ENCODE measurements around the gene NCOR1.

NCOR1 gene

DNA sequence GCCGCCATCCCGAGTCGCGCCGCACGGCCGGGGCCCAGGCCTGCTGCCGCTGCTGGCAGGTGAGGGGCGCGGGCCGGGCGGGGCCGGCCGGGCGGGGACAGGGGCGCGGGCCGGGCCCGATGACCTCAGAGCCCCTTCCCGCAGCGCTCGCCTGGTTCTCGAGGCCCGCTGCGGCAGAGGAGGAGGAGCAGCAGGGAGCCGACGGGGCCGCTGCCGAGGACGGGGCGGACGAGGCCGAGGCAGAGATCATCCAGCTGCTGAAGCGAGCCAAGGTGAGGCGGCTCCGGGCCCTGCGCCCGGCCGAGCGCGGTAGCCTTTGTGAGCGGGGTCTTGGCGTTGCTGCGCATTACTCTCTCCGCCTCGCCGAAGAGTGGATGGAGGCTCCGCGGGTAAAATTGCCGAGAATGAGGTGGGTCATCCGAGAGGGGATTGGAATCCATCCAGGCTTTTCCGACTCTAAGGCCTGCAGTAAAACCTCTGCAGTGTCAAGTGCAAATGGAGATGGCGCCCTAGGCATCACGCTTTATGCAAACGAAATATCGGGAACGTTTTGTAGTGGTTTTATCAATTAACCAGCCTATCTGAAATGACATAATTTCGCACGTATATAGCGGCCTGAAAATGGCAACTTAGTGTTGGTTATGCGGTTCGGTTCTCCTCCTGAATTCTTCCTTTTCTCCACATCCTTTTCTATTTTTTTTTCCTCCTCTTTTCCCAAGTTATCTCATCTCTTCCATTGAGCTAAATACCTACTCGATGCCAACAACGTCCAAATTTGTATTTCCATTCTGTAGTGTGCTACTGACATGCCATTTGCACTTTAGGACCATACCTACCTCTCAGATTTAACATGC lies 215.1 kb downstream of the NCOR1 start:
- TF ChIP-seq YY1 (IDR thresholded peaks at IDR 0.05; ENCODE audit: low read depth), result no peak
- no peak for TF ChIP-seq TEAD4 (IDR thresholded peaks at IDR 0.05)

DNA sequence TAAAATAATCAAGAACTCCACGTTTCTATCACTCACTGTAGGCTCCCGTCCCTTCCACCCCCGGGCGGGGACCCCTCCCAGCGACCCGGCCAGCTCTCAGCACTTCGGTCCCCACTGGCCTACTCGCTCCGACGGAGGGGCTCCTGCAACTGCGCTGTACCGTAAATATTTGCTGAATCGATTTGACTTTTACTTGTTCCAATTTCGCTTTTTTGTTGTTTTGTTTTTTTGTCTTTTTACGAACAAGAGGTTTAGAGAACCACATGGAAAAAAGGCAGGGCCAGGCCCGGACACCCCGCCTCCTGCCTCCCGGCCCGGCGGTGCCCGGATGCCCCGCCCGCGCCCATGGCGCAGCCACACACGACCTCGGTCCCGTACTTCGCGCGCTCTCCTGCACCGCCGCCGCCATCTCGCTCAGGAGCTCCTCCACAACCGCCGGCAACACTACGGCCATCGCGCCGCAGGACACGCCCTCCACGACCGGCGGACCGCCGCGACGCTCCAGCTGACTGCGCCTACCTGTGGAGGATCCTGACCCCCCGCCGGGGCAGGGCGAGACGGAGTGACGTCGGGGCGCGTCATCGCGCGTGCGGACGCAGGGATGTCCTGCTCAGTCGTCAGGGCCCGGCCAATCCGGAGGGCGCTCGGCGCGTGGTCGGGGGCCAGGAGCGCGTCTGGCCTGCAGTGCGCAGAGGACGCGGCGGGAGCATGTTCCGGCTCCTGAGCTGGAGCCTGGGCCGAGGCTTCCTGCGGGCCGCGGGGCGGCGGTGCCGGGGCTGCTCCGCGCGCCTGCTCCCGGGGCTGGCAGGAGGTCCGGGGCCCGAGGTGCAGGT lies 216.0 kb downstream of the NCOR1 start, which contains the start of the genes TTC19 and ZSWIM7:
Gene TTC19, plus strand, starts transcription at position 684 of the 833 bp plus-strand sequence. Its CDS starts 25 bp downstream, at position 709.
Gene ZSWIM7, minus strand, starts transcription at position 564 of the 833 bp plus-strand sequence. Its CDS starts 110 bp downstream, at position 454.
- TF ChIP-seq RAD21 (IDR thresholded peaks at IDR 0.05; ENCODE audit: low read depth), result no peak
- TF ChIP-seq TEAD4 (IDR thresholded peaks at IDR 0.05), result peak; percentile 55
- TF ChIP-seq CREB1 (IDR thresholded peaks at IDR 0.05; ENCODE audit: low read depth), result peak; percentile 98
- TF ChIP-seq FOXM1 (IDR thresholded peaks at IDR 0.05; ENCODE audit: borderline replicate concordance, low read depth), result peak; percentile 53; the same call in 1 of the 2 replicates
- TF ChIP-seq, protein P1, sequence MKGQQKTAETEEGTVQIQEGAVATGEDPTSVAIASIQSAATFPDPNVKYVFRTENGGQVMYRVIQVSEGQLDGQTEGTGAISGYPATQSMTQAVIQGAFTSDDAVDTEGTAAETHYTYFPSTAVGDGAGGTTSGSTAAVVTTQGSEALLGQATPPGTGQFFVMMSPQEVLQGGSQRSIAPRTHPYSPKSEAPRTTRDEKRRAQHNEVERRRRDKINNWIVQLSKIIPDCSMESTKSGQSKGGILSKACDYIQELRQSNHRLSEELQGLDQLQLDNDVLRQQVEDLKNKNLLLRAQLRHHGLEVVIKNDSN (IDR thresholded peaks at IDR 0.05), result peak; percentile 54; the same call in 1 of the 2 replicates
- peak; percentile 89 for TF ChIP-seq YY1 (IDR thresholded peaks at IDR 0.05; ENCODE audit: low read depth)
- TF ChIP-seq CEBPB (IDR thresholded peaks at IDR 0.05), result no peak
- TF ChIP-seq ZBTB7A (IDR thresholded peaks at IDR 0.05; ENCODE audit: low read depth), result 0 out of 2 replicates have a peak, but pooled peaks have one; percentile 46
- peak; percentile 93 for TF ChIP-seq TAF1 (IDR thresholded peaks at IDR 0.05; ENCODE audit: low read depth)
- TF ChIP-seq, protein P2, sequence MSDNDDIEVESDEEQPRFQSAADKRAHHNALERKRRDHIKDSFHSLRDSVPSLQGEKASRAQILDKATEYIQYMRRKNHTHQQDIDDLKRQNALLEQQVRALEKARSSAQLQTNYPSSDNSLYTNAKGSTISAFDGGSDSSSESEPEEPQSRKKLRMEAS (IDR thresholded peaks at IDR 0.05), result peak; percentile 93
- TF ChIP-seq EP300 (IDR thresholded peaks at IDR 0.05; ENCODE audit: borderline replicate concordance), result peak; percentile 55; the same call in 1 of the 2 replicates

DNA sequence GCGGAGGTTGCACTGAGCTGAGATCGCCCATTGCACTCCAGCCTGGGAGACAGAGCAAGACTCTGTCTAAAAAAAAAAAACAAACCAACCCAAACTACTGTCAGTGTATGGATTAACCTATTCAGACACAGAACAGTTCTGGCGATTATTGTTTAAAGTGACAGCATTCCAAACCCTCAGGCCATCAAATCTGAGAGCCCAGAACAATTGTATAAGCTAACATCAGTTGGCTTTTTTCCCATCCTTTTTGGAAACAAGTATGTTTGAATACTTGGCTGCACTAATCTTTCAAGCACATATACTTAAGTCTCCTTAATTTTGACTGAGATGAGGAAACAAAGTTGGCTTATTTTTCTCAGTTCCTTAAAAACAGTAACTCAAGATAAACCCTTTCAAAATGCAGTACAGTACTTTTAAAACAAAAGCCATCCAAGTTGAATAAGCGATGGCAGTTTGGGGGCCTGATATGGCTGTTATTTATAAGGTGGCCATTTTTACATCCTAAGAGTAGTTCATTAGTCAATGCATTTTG lies 217.2 kb downstream of the NCOR1 start:
- TF ChIP-seq CEBPB (IDR thresholded peaks at IDR 0.05) (no peak), EP300 (IDR thresholded peaks at IDR 0.05; ENCODE audit: borderline replicate concordance) (no peak), TCF12 (IDR thresholded peaks at IDR 0.05; ENCODE audit: low read depth) (no peak), NFIC (IDR thresholded peaks at IDR 0.05) (no peak), EGR1 (IDR thresholded peaks at IDR 0.05) (no peak), TAF1 (IDR thresholded peaks at IDR 0.05; ENCODE audit: low read depth) (no peak), FOXM1 (IDR thresholded peaks at IDR 0.05; ENCODE audit: borderline replicate concordance, low read depth) (no peak), YY1 (IDR thresholded peaks at IDR 0.05; ENCODE audit: low read depth) (no peak)
- TF ChIP-seq, protein P2 (IDR thresholded peaks at IDR 0.05), result no peak

DNA sequence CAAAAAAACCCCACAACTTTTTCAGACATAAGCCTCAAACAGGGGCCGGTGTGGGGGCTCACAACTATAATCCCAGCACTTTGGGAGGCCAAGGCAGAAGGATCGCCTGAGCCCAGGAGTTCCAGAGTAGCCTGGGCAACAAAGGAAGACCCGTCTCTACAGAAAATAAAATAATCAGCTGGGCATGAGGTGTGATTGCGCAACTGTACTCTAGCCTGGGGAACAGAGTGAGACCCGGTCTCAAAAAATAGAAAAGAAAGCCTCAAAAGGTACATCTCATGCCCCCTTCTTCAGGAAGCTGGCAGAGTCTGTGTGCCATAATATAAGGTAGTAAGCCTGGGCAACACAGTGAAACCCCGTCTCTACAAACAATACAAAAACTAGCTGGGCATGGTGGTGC lies 219.0 kb downstream of the NCOR1 start:
- TF ChIP-seq FOXM1 (IDR thresholded peaks at IDR 0.05; ENCODE audit: borderline replicate concordance, low read depth) (no peak), YY1 (IDR thresholded peaks at IDR 0.05; ENCODE audit: low read depth) (no peak), CEBPB (IDR thresholded peaks at IDR 0.05) (peak; percentile 95)

DNA sequence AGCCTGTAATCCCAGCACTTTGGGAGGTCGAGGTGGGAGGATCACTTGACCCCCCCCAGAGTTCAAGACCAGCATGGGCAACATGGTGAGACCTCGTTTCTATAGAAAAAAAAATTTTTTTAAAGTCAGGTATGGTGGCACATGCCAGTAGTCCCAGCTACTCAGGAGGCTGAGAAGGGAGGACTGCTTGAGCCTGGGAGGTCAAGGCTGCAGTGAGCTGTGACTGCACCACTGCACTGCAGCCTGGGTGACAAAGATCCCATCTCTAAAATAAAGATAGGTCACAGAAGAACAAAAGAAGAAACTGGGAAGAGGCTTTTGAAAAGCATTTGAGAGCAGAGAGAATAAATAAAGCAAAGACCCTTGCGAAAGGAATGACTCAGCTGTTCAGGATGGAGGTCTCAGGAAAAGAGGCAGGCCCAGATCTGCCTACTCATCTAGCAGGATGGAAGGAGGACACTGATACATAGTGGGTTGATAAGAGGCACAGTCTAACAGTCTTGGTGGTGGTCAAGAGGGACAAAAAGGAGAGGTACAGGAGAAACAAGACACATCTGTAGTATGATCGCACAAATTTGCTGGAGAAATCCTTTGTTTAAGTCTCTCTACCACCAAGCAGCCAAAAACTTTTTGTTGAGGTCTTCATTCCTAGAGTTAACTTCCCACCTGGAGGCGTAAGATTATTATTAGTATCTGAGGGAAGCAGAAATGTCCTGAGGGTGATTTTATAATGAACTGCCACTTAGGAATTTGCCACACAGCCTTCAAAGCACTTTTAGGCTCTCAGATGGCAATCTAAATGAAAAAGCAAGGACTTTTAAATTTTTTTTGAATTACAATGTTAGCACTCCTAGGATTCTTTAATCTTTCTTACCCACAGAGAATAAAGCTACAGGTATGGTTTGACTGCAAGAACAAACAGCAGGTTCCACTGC lies 233.4 kb downstream of the NCOR1 start:
- no peak for TF ChIP-seq TAF1 (IDR thresholded peaks at IDR 0.05; ENCODE audit: low read depth)
- TF ChIP-seq CREB1 (IDR thresholded peaks at IDR 0.05; ENCODE audit: low read depth), result no peak

DNA sequence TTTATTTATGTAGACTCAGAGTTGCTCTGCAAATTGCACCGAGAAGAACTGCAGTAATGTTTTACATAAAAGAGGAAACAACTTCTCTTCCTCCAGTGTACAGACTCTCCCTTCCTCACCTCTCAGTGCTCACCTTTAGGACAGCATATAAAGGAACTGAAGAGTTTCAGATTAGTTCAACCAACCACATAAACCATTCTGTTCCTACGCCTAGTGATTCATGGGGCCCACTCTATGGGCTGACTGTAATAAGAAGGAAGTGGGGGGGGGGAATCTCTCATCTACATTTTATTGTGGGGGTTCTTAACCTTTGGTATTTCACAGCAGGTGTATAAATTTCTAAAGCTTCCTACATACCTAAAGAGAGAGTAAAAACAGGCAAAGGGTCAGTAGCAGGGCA lies 234.1 kb downstream of the NCOR1 start:
- TF ChIP-seq TAF1 (IDR thresholded peaks at IDR 0.05; ENCODE audit: low read depth), result no peak

Data from Ishikawa (cell line).